ENCODE results near the gene AGAP3. TPM values are rescaled to one million over a fixed set of nuclear protein-coding genes. Genes with fewer than 3 reads are reported as not detected.
A peak's percentile ranks its signal among the peaks of the same experiment; 100 is the strongest.

AGAP3 gene
- total RNA-seq, 2 donors from 2014 or later: 52.1 to 62.8 TPM

- H3K4me3 ChIP-seq: no peak overlapping the region
- peaks cover 0 to 8% of the 10 kb centered on the region in 2 donors for H3K4me1 ChIP-seq (ENCODE audit: control insufficient read depth in 1 of 2, low read depth in 2 of 2)
- no peaks in the 10 kb centered on the region for H3K9me3 ChIP-seq
- no peak for ATAC-seq (ENCODE audit: insufficient number of reproducible peaks, low FRiP score, low read depth)
- peaks cover 24% of the 10 kb centered on the region for H3K36me3 ChIP-seq
- DNase-seq (ENCODE audit: low spot score): no peak
- TF ChIP-seq CTCF (IDR thresholded peaks at IDR 0.05): no peak
- no peaks in the 10 kb centered on the region for H3K27me3 ChIP-seq (replicated peaks; ENCODE audit: insufficient read depth)
- no peak overlapping the region for H3K27ac ChIP-seq
Observed at GRCh38 chr7:151124481-151124880, 38.2 kb downstream of the AGAP3 start.

GRCh38 chr7:151124899-151125399, 38.7 kb downstream of the AGAP3 start:
- H3K27ac ChIP-seq: no peak overlapping the region
- H3K27me3 ChIP-seq (replicated peaks; ENCODE audit: insufficient read depth): no peaks in the 10 kb centered on the region

GRCh38 chr7:151125470-151125845, 39.2 kb downstream of the AGAP3 start:
- H3K9me3 ChIP-seq: no peaks in the 10 kb centered on the region
- H3K36me3 ChIP-seq: peaks cover 22% of the 10 kb centered on the region
- DNase-seq (ENCODE audit: low spot score) (no peak), ATAC-seq (ENCODE audit: insufficient number of reproducible peaks, low FRiP score, low read depth) (no peak)
- no peaks in the 10 kb centered on the region for H3K27me3 ChIP-seq (replicated peaks; ENCODE audit: insufficient read depth)
- H3K27ac ChIP-seq: no peak overlapping the region
- peak overlapping the region; percentile 72 for H3K4me3 ChIP-seq
- peaks cover 0 to 8% of the 10 kb centered on the region in 2 donors for H3K4me1 ChIP-seq (ENCODE audit: control insufficient read depth in 1 of 2, low read depth in 2 of 2)
- peak; percentile 21 for TF ChIP-seq CTCF (IDR thresholded peaks at IDR 0.05)

More at GRCh38 chr7:151124899-151125399, 38.7 kb downstream of the AGAP3 start:
- peaks cover 25% of the 10 kb centered on the region for H3K36me3 ChIP-seq
- no peaks in the 10 kb centered on the region for H3K9me3 ChIP-seq
- ATAC-seq (ENCODE audit: insufficient number of reproducible peaks, low FRiP score, low read depth) (no peak), DNase-seq (ENCODE audit: low spot score) (no peak)
- H3K4me1 ChIP-seq (ENCODE audit: control insufficient read depth in 1 of 2, low read depth in 2 of 2): peaks cover 0 to 8% of the 10 kb centered on the region in 2 donors
- TF ChIP-seq CTCF (IDR thresholded peaks at IDR 0.05): no peak
- peak overlapping the region; percentile 72 for H3K4me3 ChIP-seq

GRCh38 chr7:151125846-151126481, 39.7 kb downstream of the AGAP3 start:
- Histone ChIP-seq H3K9me3 (no peaks in the 10 kb centered on the region), H3K4me3 (peak overlapping the region; percentile 72), H3K36me3 (peaks cover 18% of the 10 kb centered on the region), H3K27ac (no peak overlapping the region), H3K27me3 (replicated peaks; ENCODE audit: insufficient read depth) (no peaks in the 10 kb centered on the region), H3K4me1 (ENCODE audit: control insufficient read depth in 1 of 2, low read depth in 2 of 2) (peaks cover 0 to 8% of the 10 kb centered on the region in 2 donors)
- no peak for DNase-seq (ENCODE audit: low spot score)
- no peak for TF ChIP-seq CTCF (IDR thresholded peaks at IDR 0.05)
- ATAC-seq (ENCODE audit: insufficient number of reproducible peaks, low FRiP score, low read depth): no peak

- ATAC-seq (ENCODE audit: insufficient number of reproducible peaks, low FRiP score, low read depth) (no peak), DNase-seq (ENCODE audit: low spot score) (no peak)
- Histone ChIP-seq H3K9me3 (no peaks in the 10 kb centered on the region), H3K4me3 (no peak overlapping the region), H3K4me1 (ENCODE audit: control insufficient read depth in 1 of 2, low read depth in 2 of 2) (peaks cover 0 to 8% of the 10 kb centered on the region in 2 donors), H3K27ac (no peak overlapping the region), H3K27me3 (replicated peaks; ENCODE audit: insufficient read depth) (no peaks in the 10 kb centered on the region), H3K36me3 (peaks cover 22% of the 10 kb centered on the region)
- TF ChIP-seq CTCF (IDR thresholded peaks at IDR 0.05): no peak
Observed at GRCh38 chr7:151126491-151127137, 40.3 kb downstream of the AGAP3 start.

All from thoracic aorta (tissue), 2 donors.